ENCODE results near the gene CHADL.
A peak's percentile ranks its signal among the peaks of the same experiment; 100 is the strongest.

Gene CHADL

GRCh38 chr22:41204992-41205900 lies 35.5 kb downstream of the CHADL start, which contains the start of gene L3MBTL2:
Gene L3MBTL2 (plus strand): TSS chr22:41205312. CDS start chr22:41205363, 51 bp downstream.
- H3K4me3 ChIP-seq (ENCODE audit: low read depth, low read length), result peak within 1 kb of the TSS; percentile 68
- H3K27me3 ChIP-seq (ENCODE audit: control insufficient read depth, insufficient read depth, low read length), result no peaks in the 10 kb centered on the region
- no peaks in the 10 kb centered on the region for H3K4me1 ChIP-seq
- H3K79me2 ChIP-seq, result no peaks in the 10 kb centered on the region
- no peak for TF ChIP-seq CTCF (IDR thresholded peaks at IDR 0.05)
- H3K9me3 ChIP-seq (ENCODE audit: control insufficient read depth, low read length), result no peaks in the 10 kb centered on the region
- no peak within 1 kb of the TSS for H3K9ac ChIP-seq
- peak within 1 kb of the TSS; percentile 39 for H3K27ac ChIP-seq
- peak within 1 kb of the TSS; percentile 46 for H3K4me2 ChIP-seq (ENCODE audit: low read length)
- peak within 1 kb of the TSS; percentile 98 for H2AFZ ChIP-seq
- no peaks in the 10 kb centered on the region for H3K36me3 ChIP-seq (ENCODE audit: control insufficient read depth, insufficient read depth, low read length)

GRCh38 chr22:41204066-41204465 lies 36.7 kb downstream of the CHADL start:
- no peak overlapping the region for H3K4me3 ChIP-seq (ENCODE audit: low read depth, low read length)
- H3K79me2 ChIP-seq, result no peaks in the 10 kb centered on the region
- H3K27me3 ChIP-seq (ENCODE audit: control insufficient read depth, insufficient read depth, low read length), result no peaks in the 10 kb centered on the region
- TF ChIP-seq CTCF (IDR thresholded peaks at IDR 0.05), result no peak
- no peak overlapping the region for H2AFZ ChIP-seq
- H3K9me3 ChIP-seq (ENCODE audit: control insufficient read depth, low read length), result no peaks in the 10 kb centered on the region
- H3K27ac ChIP-seq, result no peak overlapping the region
- H3K4me1 ChIP-seq, result no peaks in the 10 kb centered on the region
- H3K4me2 ChIP-seq (ENCODE audit: low read length), result no peak overlapping the region
- H3K9ac ChIP-seq, result no peak overlapping the region
- H3K36me3 ChIP-seq (ENCODE audit: control insufficient read depth, insufficient read depth, low read length), result no peaks in the 10 kb centered on the region

- Histone ChIP-seq H3K9me3 (ENCODE audit: control insufficient read depth, low read length) (no peaks in the 10 kb centered on the region), H3K79me2 (no peaks in the 10 kb centered on the region), H3K4me2 (ENCODE audit: low read length) (no peak overlapping the region), H3K4me3 (ENCODE audit: low read depth, low read length) (no peak overlapping the region), H3K9ac (no peak overlapping the region), H2AFZ (no peak overlapping the region), H3K36me3 (ENCODE audit: control insufficient read depth, insufficient read depth, low read length) (no peaks in the 10 kb centered on the region), H3K27me3 (ENCODE audit: control insufficient read depth, insufficient read depth, low read length) (no peaks in the 10 kb centered on the region), H3K27ac (no peak overlapping the region), H3K4me1 (no peaks in the 10 kb centered on the region)
- no peak for TF ChIP-seq CTCF (IDR thresholded peaks at IDR 0.05)
Observed at GRCh38 chr22:41203118-41203517, 37.6 kb downstream of the CHADL start.

- Histone ChIP-seq H3K9me3 (ENCODE audit: control insufficient read depth, low read length) (no peaks in the 10 kb centered on the region), H3K4me2 (ENCODE audit: low read length) (no peak overlapping the region), H3K36me3 (ENCODE audit: control insufficient read depth, insufficient read depth, low read length) (no peaks in the 10 kb centered on the region), H2AFZ (no peak overlapping the region), H3K9ac (no peak overlapping the region), H3K79me2 (no peaks in the 10 kb centered on the region), H3K4me1 (no peaks in the 10 kb centered on the region), H3K4me3 (ENCODE audit: low read depth, low read length) (no peak overlapping the region), H3K27ac (no peak overlapping the region), H3K27me3 (ENCODE audit: control insufficient read depth, insufficient read depth, low read length) (no peaks in the 10 kb centered on the region)
- no peak for TF ChIP-seq CTCF (IDR thresholded peaks at IDR 0.05)
Observed at GRCh38 chr22:41201141-41201540, 39.6 kb downstream of the CHADL start.
